Psoas muscle (tissue), 8 donors: ENCODE measurements around the gene WDR4. TPM values are rescaled to one million over a fixed set of nuclear protein-coding genes. Genes with fewer than 3 reads are reported as not detected.
A peak's percentile ranks its signal among the peaks of the same experiment; 100 is the strongest.
"Not testable (repeated sequence)": the region's sequence is repeated elsewhere in the genome, so short reads cannot be mapped to it uniquely, and the experiment has no call there.

Source experiments
- ATAC-seq, 4 donors: fragments of 200-7000 bp; cut with Tn5 transposase; one replicate each; pipeline ENCODE4 v1.9.1; 2020; ENCODE audit warnings: moderate library complexity in 3 of 4, mild to moderate bottlenecking in 2 of 4
- DNase-seq, 2 donors: peaks; one replicate each; pipeline ENCODE4 v3.0.0-alpha.2; 2020
- H3K27ac ChIP-seq: fragments of 200-600 bp; one replicate; pipeline ENCODE4 v1.8.0; 2022
- H3K27me3 ChIP-seq, 3 donors: fragments of 200-600 bp in 1 of 3; one replicate each; pipeline versions ENCODE4 v1.6.1 to v1.8.0; 2013 to 2022; ENCODE audit warnings: low read length in 2 of 3, mild to moderate bottlenecking in 2 of 3, moderate library complexity in 1 of 3; ENCODE audit not compliant: insufficient read depth in 3 of 3
- H3K36me3 ChIP-seq, 2 donors: fragments of 200-600 bp in 1 of 2; one replicate each; pipeline versions ENCODE4 v1.6.1 to v1.8.0; 2013 to 2022; ENCODE audit warnings: low read depth in 1 of 2, mild to moderate bottlenecking in 1 of 2, moderate library complexity in 1 of 2; ENCODE audit not compliant: insufficient read depth in 1 of 2
- H3K4me1 ChIP-seq: fragments of 200-600 bp; one replicate; pipeline ENCODE4 v1.8.0; 2022
- H3K4me3 ChIP-seq: fragments of 200-600 bp; one replicate; pipeline ENCODE4 v1.8.0; 2022; ENCODE audit warnings: mild to moderate bottlenecking
- H3K9me3 ChIP-seq: fragments of 200-600 bp; one replicate; pipeline ENCODE4 v1.8.0; 2022
- WGBS, 3 donors: extraction: QIAGEN DNeasy Blood & Tissue Kit; methylation state at CpG; one replicate each; pipeline versions ENCODE4 v1.1.6 to v1.1.7; 2013; 5-methylcytosine and 5-hydroxymethylcytosine counted together
- intact Hi-C, 2 donors: fragments of 100-400 bp; cut with DNase I; formaldehyde crosslinking; loops; one replicate each; pipeline versions ENCODE4 v1.11.0 to v1.14.2; 2022
- polyA plus RNA-seq, 3 donors: library from polyadenylated mRNA; stranded (reverse); fragments of 200-250 nt; gene quantifications; one replicate each; pipeline ENCODE4 v1.2.3, GENCODE V29; 2013
- total RNA-seq, 4 donors: library from RNA; stranded (reverse); fragmentation: NEBNext Ultra II Directional in 2 of 4; extraction: Animal tissue kit (Norgen Biotek cat#: 25700) in 2 of 4; gene quantifications; one replicate each; pipeline versions ENCODE4 v1.2.1 to v1.2.4, GENCODE V29; 2021 to 2023
- TF ChIP-seq, protein P1 (sequence below): fragments of 200-600 bp; IDR thresholded peaks from one replicate; pipeline ENCODE4 v1.8.0; 2022; ENCODE audit warnings: antibody characterized with exemption
- donor health status: healthy with polysubstance abuse.
- donor health status: DM: no; HTN: no; CAD: no; lungs with moderate emphysema.
- donor health status: Bipolar disorder and iron deficiency.
- donor health status: healthy.
- donor health status: DM: yes; HTN: yes; CAD: no.
- donor health status: DM: no; HTN: no; CAD: no.
- donor health status: DM: no; HTN: no; CAD: no.
- donor health status: DM: yes; HTN: yes; CAD: no.

The WDR4 gene
- total and polyA plus RNA-seq, 7 donors, result 4.8 to 40.2 (median 11.1) TPM

DNA sequence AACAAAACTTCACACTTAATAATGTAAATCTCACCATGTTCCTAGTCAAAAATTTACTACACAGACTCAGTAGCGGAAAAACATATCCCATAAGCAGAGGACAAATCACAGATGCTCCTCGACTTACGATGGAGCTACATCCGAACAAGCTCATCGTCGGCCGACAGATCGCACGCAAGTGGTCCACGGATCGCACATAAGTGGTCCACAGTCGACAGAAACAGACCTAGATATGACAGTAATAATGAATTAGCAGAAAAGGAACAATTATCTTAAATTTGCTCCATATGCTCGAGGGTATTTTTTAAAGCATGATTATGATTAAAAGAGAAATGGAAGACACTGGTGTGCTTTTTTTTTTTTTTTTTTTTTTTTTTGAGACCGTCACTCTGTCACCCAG, 36.3 kb downstream of the WDR4 start:
- Histone ChIP-seq H3K27me3 (peaks cover 0 to 7% (median 0%) of the 10 kb centered on the region in 3 donors), H3K9me3 (no peaks in the 10 kb centered on the region), H3K36me3 (peaks cover 6 to 63% of the 10 kb centered on the region in 2 donors), H3K4me1 (peaks cover 9% of the 10 kb centered on the region), H3K4me3 (no peak overlapping the region), H3K27ac (no peak overlapping the region)
- 94 to 96% (median 95%) methylated on average over 14 of the region's 14 CpGs for WGBS, 3 donors
- DNase-seq, result no peak
- ATAC-seq, result no peak
- TF ChIP-seq, protein P1, sequence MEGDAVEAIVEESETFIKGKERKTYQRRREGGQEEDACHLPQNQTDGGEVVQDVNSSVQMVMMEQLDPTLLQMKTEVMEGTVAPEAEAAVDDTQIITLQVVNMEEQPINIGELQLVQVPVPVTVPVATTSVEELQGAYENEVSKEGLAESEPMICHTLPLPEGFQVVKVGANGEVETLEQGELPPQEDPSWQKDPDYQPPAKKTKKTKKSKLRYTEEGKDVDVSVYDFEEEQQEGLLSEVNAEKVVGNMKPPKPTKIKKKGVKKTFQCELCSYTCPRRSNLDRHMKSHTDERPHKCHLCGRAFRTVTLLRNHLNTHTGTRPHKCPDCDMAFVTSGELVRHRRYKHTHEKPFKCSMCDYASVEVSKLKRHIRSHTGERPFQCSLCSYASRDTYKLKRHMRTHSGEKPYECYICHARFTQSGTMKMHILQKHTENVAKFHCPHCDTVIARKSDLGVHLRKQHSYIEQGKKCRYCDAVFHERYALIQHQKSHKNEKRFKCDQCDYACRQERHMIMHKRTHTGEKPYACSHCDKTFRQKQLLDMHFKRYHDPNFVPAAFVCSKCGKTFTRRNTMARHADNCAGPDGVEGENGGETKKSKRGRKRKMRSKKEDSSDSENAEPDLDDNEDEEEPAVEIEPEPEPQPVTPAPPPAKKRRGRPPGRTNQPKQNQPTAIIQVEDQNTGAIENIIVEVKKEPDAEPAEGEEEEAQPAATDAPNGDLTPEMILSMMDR, result no peak
- intact Hi-C loops, result no loop called here

DNA sequence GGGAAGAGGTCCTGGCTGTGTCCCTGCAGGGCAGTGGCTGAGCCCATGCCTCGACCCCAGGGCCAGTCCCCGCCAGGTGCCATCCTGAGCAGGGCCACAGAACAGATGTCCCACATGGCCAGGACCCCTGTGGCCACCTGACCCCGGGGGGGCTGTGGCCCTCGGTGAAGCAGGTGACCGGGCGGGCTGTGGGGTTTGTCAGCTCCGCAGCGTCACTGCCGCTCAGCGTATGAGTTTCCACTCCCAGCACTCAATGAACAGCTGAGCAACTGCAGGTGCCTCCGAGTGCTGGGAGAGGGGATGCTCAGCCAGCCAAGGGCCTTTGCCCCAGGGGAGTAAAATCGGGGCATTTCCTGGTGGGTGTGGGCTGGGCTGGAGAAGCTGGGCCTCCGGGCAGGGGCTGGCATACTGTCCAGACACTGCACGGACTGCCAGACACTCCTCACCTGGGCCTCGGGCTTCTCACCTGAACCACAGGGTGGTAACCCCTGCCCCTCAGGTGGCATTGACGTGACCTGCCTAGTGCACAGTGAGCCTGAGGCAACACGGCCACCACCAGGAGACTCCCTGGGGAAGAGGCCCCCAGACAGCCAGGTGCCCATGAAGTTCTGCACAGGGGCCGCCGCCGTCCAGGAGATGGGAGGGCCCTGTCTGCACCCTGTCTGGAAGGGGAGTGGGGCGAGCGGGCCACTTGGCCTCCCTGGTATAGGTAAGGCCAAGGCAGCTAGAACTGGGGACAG, 37.3 kb downstream of the WDR4 start:
- H3K4me3 ChIP-seq, H3K4me1 ChIP-seq, H3K27me3 ChIP-seq, ATAC-seq, H3K27ac ChIP-seq, H3K9me3 ChIP-seq, intact Hi-C loops: not testable (repeated sequence)
- DNase-seq, result peak in 1 of 2 donors; percentile 38
- WGBS, 3 donors, result 88 to 92% (median 91%) methylated on average over 14 to 17 of the region's 22 CpGs
- H3K36me3 ChIP-seq, result peaks cover 6 to 53% of the 10 kb centered on the region in 2 donors

DNA sequence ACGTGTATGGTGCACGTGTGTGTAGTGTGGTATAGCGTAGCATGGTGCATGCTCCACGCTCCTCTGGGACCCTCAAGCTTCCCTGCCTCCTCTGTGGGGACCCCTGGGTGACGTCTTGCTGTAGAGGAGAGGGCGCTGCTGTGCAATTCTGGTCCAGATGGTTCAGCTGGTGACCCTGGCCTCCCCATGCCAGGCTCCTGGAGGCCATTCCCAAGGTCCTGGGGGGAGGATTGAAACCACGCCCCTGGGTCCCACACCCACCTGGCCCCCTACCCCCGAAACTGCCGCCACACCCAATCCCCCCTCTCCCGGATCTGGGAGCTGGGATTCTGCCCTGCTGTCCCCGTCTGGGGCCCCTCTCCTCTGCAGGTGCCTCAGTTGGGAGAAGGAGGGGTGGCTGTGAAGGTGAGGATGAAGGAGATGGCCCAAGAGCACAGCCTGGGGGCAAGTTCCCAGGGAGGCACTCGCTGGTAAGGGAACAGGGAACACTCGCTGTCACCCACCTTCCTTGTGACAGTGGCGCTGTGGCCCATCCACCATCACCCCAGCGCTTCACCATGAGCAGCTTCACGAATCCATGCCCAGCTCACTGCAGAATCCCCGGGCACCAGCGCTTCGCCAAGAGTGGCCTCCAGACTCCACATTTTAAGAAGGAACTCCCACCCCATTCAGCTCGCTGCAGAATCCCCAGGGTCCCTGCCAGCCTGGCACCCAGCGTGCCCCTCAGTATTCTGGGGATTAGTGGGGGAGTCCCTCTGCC, 38.0 kb downstream of the WDR4 start:
- DNase-seq, result no peak
- WGBS, 3 donors, result 90 to 97% (median 96%) methylated on average over 17 to 21 of the region's 21 CpGs

DNA sequence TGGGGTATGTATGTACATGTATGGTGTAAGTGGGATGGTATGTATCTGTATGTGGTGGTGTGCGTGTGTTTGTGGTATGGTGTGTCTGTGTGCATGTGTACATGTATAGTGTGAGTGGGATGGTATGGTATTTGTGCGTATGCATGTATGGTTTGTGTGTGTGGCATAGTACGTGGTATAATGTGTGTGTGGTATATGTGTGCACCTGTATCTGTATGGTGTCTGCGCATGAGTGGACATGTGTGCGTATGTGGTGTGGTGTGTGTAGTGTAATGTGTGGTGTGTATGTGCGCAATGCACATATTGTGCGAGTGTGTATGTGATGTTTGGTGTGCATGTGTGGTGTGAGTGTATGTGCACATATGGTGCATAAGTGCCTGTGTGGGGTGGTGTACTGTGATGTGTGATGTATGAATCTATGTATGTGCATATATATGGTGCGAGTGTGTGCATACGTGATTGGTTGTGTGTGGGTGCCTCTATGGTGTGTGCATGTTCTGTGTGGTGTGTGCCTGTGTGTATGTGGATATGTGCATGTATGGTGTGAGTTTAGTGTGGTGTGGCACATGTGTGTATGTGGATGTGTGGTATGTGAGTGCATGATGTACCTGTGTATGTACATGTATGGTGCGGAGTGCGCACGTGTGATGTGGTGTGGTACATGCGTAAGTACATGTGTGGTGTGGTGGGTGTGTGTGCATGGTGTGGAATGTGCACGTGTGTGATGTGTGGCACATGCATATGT, 38.8 kb downstream of the WDR4 start:
- Histone ChIP-seq H3K27ac (no peak overlapping the region), H3K36me3 (peaks cover 6 to 39% of the 10 kb centered on the region in 2 donors), H3K4me1 (peaks cover 9% of the 10 kb centered on the region), H3K27me3 (peaks cover 0 to 9% (median 0%) of the 10 kb centered on the region in 3 donors), H3K9me3 (no peaks in the 10 kb centered on the region), H3K4me3 (peak overlapping the region; percentile 11)
- TF ChIP-seq, protein P1, result no peak
- 94 to 96% (median 94%) methylated on average over 14 of the region's 14 CpGs for WGBS, 3 donors
- DNase-seq (no peak), ATAC-seq (no peak)
- intact Hi-C loops, result no loop called here

More for the DNA sequence above, 38.0 kb downstream of the WDR4 start:
- Histone ChIP-seq H3K36me3 (peaks cover 6 to 46% of the 10 kb centered on the region in 2 donors), H3K4me1 (peaks cover 9% of the 10 kb centered on the region), H3K4me3 (no peak overlapping the region), H3K27ac (no peak overlapping the region), H3K27me3 (peaks cover 0 to 9% (median 0%) of the 10 kb centered on the region in 3 donors), H3K9me3 (no peaks in the 10 kb centered on the region)
- ATAC-seq, result no peak
- TF ChIP-seq, protein P1, result no peak
- intact Hi-C loops, result no loop called here
